HepG2 (cell line): ENCODE results near the gene NINL. TPM values are rescaled to one million over a fixed set of nuclear protein-coding genes. Genes with fewer than 3 reads are reported as not detected.

Experiments used
- ATAC-seq: fragments of 200-7000 bp; cut with Tn5 transposase; 3 replicates; pipeline ENCODE4 v1.9.1; 2020; ENCODE audit warnings: mild to moderate bottlenecking, moderate library complexity
- BruUV-seq: library from RNA; stranded (reverse); fragments of 400-500 nt; replicated peaks from 2 replicates; lab custom pipeline; 2021; lab: Mats Ljungman, UMichigan
- CTCF ChIA-PET: fragments of 300-600 bp; formaldehyde crosslinking; extraction: SDS; loops from one replicate; lab custom pipeline; 2021; ENCODE audit warnings: low total read pairs, inconsistent platforms, low intra/inter-chr PET ratio; lab: Yijun Ruan, JAX
- POLR2A ChIA-PET: fragments of 350-600 bp; sonication (Branson Sonifier 250); formaldehyde crosslinking; loops from one replicate; lab custom pipeline; 2020; ENCODE audit warnings: antibody characterized with exemption, inconsistent platforms; lab: Yijun Ruan, JAX
- DNase-seq: peaks from one replicate; pipeline ENCODE4 v3.0.0-alpha.2; 2015; ENCODE audit warnings: low spot score
- FAIRE-seq: peaks from 3 replicates; lab custom pipeline; 2011; peaks lifted over from hg19 to GRCh38; lab: Jason Lieb, UNC
- H2AFZ ChIP-seq: one replicate; pipeline ENCODE4 v1.6.1; 2011; ENCODE audit warnings: low read length, inconsistent platforms
- H3K27ac ChIP-seq: fragments of 300-600 bp; 3 replicates; pipeline ENCODE4 v1.8.0; 2011; ENCODE audit warnings: mixed run types, mild to moderate bottlenecking, mixed read lengths, low read length, inconsistent platforms; ENCODE audit not compliant: insufficient read depth; ENCODE audit errors: extremely low read length
- H3K27me3 ChIP-seq, 2 experiments: fragments of 200-600 bp in 1 of 2; 2 replicates in 1 of 2; 3 replicates in 1 of 2; pipeline versions ENCODE4 v1.6.0 to v1.8.0; 2011; ENCODE audit warnings: low read length in 2 of 2, mild to moderate bottlenecking in 2 of 2, moderate library complexity in 2 of 2, inconsistent platforms in 1 of 2; ENCODE audit not compliant: insufficient read depth in 2 of 2, control insufficient read depth in 1 of 2
- H3K36me3 ChIP-seq, 2 experiments: fragments of 200-600 bp in 1 of 2; replicated peaks in 1 of 2; 2 replicates in 1 of 2; 3 replicates in 1 of 2; pipeline versions ENCODE4 v1.5.1 to v1.8.0; 2011; ENCODE audit warnings: low read length in 2 of 2, inconsistent platforms in 1 of 2; ENCODE audit not compliant: insufficient read depth in 2 of 2, control insufficient read depth in 1 of 2
- H3K4me1 ChIP-seq: 2 replicates; pipeline ENCODE4 v1.5.1; 2012; ENCODE audit warnings: low read length, inconsistent platforms; ENCODE audit not compliant: insufficient read depth
- H3K4me2 ChIP-seq: 2 replicates; pipeline ENCODE4 v1.6.0; 2011; ENCODE audit warnings: low read depth, low read length, inconsistent platforms
- H3K4me3 ChIP-seq, 3 experiments: fragments of 200-600 bp in 1 of 3; sonication (generic), shearing (Covaris generic) in 1 of 3; replicated peaks in 1 of 3; 2 replicates each; pipeline ENCODE4 v1.5.1; 2011 to 2016; ENCODE audit warnings: low read length in 3 of 3, inconsistent platforms in 2 of 3, low read depth in 2 of 3, mild to moderate bottlenecking in 2 of 3, control low read depth in 1 of 3, mixed read lengths in 1 of 3; ENCODE audit not compliant: insufficient read depth in 1 of 3
- H3K79me2 ChIP-seq: one replicate; pipeline ENCODE4 v1.6.1; 2011; ENCODE audit warnings: low read length, inconsistent platforms; ENCODE audit not compliant: insufficient read depth
- H3K9ac ChIP-seq: 2 replicates; pipeline ENCODE4 v1.6.0; 2011; ENCODE audit warnings: mild to moderate bottlenecking, low read depth, low read length, inconsistent platforms; ENCODE audit not compliant: insufficient read depth
- H3K9me3 ChIP-seq: 2 replicates; pipeline ENCODE4 v1.5.1; 2012; ENCODE audit warnings: mild to moderate bottlenecking, low read length
- H4K20me1 ChIP-seq: 2 replicates; pipeline ENCODE4 v1.6.0; 2011; ENCODE audit warnings: inconsistent platforms, mild to moderate bottlenecking, low read length, moderate library complexity; ENCODE audit not compliant: insufficient read depth
- ATM ChIP-seq: fragments of 450-650 bp; IDR thresholded peaks from 2 replicates; pipeline ENCODE4 v1.7.1; 2017; ENCODE audit warnings: mild to moderate bottlenecking, borderline replicate concordance
- BRCA1 ChIP-seq: sonication (generic); formaldehyde crosslinking; IDR thresholded peaks from 2 replicates; pipeline ENCODE4 v1.4.0; 2020; ENCODE audit warnings: missing genetic modification reagents
- CHCHD3 ChIP-seq: sonication (generic); formaldehyde crosslinking; IDR thresholded peaks from 2 replicates; pipeline ENCODE4 v1.8.0; 2022; ENCODE audit warnings: mild to moderate bottlenecking, missing genetic modification reagents, moderate library complexity
- MTA1 ChIP-seq: sonication (generic); formaldehyde crosslinking; IDR thresholded peaks from 2 replicates; pipeline ENCODE4 v1.4.0; 2020; ENCODE audit warnings: missing genetic modification reagents, mild to moderate bottlenecking, borderline replicate concordance
- NFATC3 ChIP-seq: sonication (generic); formaldehyde crosslinking; IDR thresholded peaks from 2 replicates; pipeline ENCODE4 v1.5.1; 2020; ENCODE audit warnings: mild to moderate bottlenecking, missing genetic modification reagents
- RFXAP ChIP-seq: sonication (generic); formaldehyde crosslinking; IDR thresholded peaks from 2 replicates; pipeline ENCODE4 v1.4.0; 2020; ENCODE audit warnings: missing genetic modification reagents, borderline replicate concordance
- SNRNP70 ChIP-seq: fragments of 200-400 bp; formaldehyde crosslinking; IDR thresholded peaks from 2 replicates; pipeline ENCODE4 v1.6.1; 2017; ENCODE audit warnings: mild to moderate bottlenecking, low read depth, low read length, moderate library complexity
- SYNCRIP ChIP-seq: fragments of 200-400 bp; formaldehyde crosslinking; IDR thresholded peaks from 2 replicates; pipeline ENCODE4 v1.6.1; 2018; ENCODE audit warnings: mild to moderate bottlenecking, low read depth, low read length; ENCODE audit not compliant: insufficient read depth
- ZNF749 ChIP-seq: sonication (generic); formaldehyde crosslinking; IDR thresholded peaks from 2 replicates; pipeline ENCODE4 v1.8.0; 2022; ENCODE audit warnings: mild to moderate bottlenecking, missing genetic modification reagents, moderate library complexity, borderline replicate concordance
- WGBS: methylation state at CpG from one replicate; pipeline ENCODE4 v1.1.6; 2017; ENCODE audit warnings: low lambda C conversion rate; 5-methylcytosine and 5-hydroxymethylcytosine counted together
- in situ Hi-C: cut with HindIII; loops from 2 replicates; pipeline ENCODE4 v1.10.0; 2017; ENCODE audit warnings: low pct_unique_long_range_greater_than_20kb; ENCODE audit not compliant: extremely low pct_ligation_motif_present
- intact Hi-C: fragments of 100-400 bp; cut with micrococcal nuclease; formaldehyde crosslinking; loops from one replicate; pipeline ENCODE4 v1.10.0; 2022; ENCODE audit not compliant: unreplicated experiment
- polyA plus RNA-seq, 8 experiments: library from polyadenylated mRNA; depleted of rRNA in 3 of 8; stranded (reverse) in 7 of 8; unstranded in 1 of 8; fragments of >200 nt; fragmentation: Illumina TruSeq in 4 of 8; extraction: Trizol in 4 of 8; gene quantifications; 2 replicates each; pipeline versions ENCODE4 v1.2.1 to v1.2.3, GENCODE V29; 2011 to 2016; ENCODE audit warnings: low read depth in 4 of 8, missing spikeins in 1 of 8, mixed read lengths in 1 of 8; ENCODE audit not compliant: insufficient read depth in 1 of 8
- total RNA-seq, 5 experiments: library from RNA; depleted of rRNA; stranded (reverse); fragments of >200 nt; fragmentation: Illumina TruSeq; extraction: Trizol; gene quantifications; 2 replicates each; pipeline ENCODE4 v1.2.3, GENCODE V29; 2016; ENCODE audit warnings: low read depth in 1 of 5
- TF ChIP-seq, protein P1 (sequence below): sonication (generic); formaldehyde crosslinking; IDR thresholded peaks from 2 replicates; pipeline ENCODE4 v1.9.0; 2021; ENCODE audit warnings: missing genetic modification reagents, borderline replicate concordance
- TF ChIP-seq, protein P2 (sequence below): sonication (generic); formaldehyde crosslinking; IDR thresholded peaks from 2 replicates; pipeline ENCODE4 v1.5.0; 2020; ENCODE audit warnings: missing genetic modification reagents
- TF ChIP-seq, protein P3 (sequence below): sonication (generic); formaldehyde crosslinking; IDR thresholded peaks from 2 replicates; pipeline ENCODE4 v1.4.0; 2020; ENCODE audit warnings: missing genetic modification reagents

NINL gene
- total and polyA plus RNA-seq, 2 of the 13 experiments (the other 11 are each of a cell fraction or from before 2014, with no cell fraction given), result 32.3 to 34.3 TPM

DNA sequence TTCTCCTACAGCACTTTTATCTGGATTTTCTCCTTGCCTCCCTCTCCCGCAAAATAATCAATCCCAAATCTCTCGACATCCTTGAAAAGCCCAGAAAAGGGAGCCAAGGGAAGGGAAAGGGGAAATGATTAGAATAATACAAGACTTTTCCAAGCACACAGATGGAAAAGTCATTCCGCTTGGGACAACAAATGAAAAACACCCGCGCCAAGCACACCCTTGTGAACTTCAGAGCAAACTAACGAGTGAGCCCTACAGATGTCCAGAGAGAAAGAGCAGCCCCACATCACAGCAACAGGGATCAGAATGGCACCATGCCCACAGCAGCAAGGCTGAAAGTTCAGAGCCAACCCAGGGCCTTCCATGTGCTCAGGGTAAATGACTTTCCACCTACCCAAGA is 49.6 kb downstream of the NINL start:
- no peaks in the 10 kb centered on the region for H3K27me3 ChIP-seq
- intact Hi-C loops, result no loop called here
- WGBS, result 97% methylated on average over 6 of the region's 6 CpGs

More for the DNA sequence above, 49.6 kb downstream of the NINL start:
- Histone ChIP-seq H3K36me3 (peaks cover 5 to 9% of the 10 kb centered on the region in 2 experiments; a peak in 1 of 5 replicates), H3K4me3 (no peak overlapping the region), H3K79me2 (peaks cover 73% of the 10 kb centered on the region), H2AFZ (no peak overlapping the region), H3K9me3 (no peaks in the 10 kb centered on the region), H3K27ac (no peak overlapping the region), H3K4me1 (peaks cover 44% of the 10 kb centered on the region), H3K9ac (no peak overlapping the region), H3K4me2 (no peak overlapping the region), H4K20me1 (peaks cover 42% of the 10 kb centered on the region)
- in situ Hi-C loops, result no loop called here
- FAIRE-seq (no peak), DNase-seq (no peak), ATAC-seq (no peak)
- POLR2A ChIA-PET, result no interaction called here
- BruUV-seq, result no TSS peak
- CTCF ChIA-PET, result no interaction called here
- no peak for TF ChIP-seq MTA1 (CRISPR knock-in tag)
- no peak for TF ChIP-seq SNRNP70
- no peak for TF ChIP-seq CHCHD3 (CRISPR knock-in tag)
- no peak for TF ChIP-seq ATM
- no peak for TF ChIP-seq ZNF749
- TF ChIP-seq RFXAP (CRISPR knock-in tag), result no peak
- TF ChIP-seq, protein P1, sequence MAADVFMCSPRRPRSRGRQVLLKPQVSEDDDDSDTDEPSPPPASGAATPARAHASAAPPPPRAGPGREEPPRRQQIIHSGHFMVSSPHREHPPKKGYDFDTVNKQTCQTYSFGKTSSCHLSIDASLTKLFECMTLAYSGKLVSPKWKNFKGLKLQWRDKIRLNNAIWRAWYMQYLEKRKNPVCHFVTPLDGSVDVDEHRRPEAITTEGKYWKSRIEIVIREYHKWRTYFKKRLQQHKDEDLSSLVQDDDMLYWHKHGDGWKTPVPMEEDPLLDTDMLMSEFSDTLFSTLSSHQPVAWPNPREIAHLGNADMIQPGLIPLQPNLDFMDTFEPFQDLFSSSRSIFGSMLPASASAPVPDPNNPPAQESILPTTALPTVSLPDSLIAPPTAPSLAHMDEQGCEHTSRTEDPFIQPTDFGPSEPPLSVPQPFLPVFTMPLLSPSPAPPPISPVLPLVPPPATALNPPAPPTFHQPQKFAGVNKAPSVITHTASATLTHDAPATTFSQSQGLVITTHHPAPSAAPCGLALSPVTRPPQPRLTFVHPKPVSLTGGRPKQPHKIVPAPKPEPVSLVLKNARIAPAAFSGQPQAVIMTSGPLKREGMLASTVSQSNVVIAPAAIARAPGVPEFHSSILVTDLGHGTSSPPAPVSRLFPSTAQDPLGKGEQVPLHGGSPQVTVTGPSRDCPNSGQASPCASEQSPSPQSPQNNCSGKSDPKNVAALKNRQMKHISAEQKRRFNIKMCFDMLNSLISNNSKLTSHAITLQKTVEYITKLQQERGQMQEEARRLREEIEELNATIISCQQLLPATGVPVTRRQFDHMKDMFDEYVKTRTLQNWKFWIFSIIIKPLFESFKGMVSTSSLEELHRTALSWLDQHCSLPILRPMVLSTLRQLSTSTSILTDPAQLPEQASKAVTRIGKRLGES (CRISPR knock-in tag), result no peak
- TF ChIP-seq, protein P2, sequence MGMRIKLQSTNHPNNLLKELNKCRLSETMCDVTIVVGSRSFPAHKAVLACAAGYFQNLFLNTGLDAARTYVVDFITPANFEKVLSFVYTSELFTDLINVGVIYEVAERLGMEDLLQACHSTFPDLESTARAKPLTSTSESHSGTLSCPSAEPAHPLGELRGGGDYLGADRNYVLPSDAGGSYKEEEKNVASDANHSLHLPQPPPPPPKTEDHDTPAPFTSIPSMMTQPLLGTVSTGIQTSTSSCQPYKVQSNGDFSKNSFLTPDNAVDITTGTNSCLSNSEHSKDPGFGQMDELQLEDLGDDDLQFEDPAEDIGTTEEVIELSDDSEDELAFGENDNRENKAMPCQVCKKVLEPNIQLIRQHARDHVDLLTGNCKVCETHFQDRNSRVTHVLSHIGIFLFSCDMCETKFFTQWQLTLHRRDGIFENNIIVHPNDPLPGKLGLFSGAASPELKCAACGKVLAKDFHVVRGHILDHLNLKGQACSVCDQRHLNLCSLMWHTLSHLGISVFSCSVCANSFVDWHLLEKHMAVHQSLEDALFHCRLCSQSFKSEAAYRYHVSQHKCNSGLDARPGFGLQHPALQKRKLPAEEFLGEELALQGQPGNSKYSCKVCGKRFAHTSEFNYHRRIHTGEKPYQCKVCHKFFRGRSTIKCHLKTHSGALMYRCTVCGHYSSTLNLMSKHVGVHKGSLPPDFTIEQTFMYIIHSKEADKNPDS (CRISPR knock-in tag), result no peak
- TF ChIP-seq NFATC3, result no peak
- TF ChIP-seq BRCA1 (CRISPR knock-in tag), result no peak
- no peak for TF ChIP-seq SYNCRIP
- TF ChIP-seq, protein P3, sequence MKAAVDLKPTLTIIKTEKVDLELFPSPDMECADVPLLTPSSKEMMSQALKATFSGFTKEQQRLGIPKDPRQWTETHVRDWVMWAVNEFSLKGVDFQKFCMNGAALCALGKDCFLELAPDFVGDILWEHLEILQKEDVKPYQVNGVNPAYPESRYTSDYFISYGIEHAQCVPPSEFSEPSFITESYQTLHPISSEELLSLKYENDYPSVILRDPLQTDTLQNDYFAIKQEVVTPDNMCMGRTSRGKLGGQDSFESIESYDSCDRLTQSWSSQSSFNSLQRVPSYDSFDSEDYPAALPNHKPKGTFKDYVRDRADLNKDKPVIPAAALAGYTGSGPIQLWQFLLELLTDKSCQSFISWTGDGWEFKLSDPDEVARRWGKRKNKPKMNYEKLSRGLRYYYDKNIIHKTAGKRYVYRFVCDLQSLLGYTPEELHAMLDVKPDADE (CRISPR knock-in tag), result no peak
